NCI-H748 (cell line): ENCODE data around the gene SEC22A.

Source experiments
- DNase-seq: peaks from one replicate; lab custom pipeline; 2025; ENCODE audit not compliant: unreplicated experiment; lab: John Stamatoyannopoulos, UW

SEC22A gene

DNA sequence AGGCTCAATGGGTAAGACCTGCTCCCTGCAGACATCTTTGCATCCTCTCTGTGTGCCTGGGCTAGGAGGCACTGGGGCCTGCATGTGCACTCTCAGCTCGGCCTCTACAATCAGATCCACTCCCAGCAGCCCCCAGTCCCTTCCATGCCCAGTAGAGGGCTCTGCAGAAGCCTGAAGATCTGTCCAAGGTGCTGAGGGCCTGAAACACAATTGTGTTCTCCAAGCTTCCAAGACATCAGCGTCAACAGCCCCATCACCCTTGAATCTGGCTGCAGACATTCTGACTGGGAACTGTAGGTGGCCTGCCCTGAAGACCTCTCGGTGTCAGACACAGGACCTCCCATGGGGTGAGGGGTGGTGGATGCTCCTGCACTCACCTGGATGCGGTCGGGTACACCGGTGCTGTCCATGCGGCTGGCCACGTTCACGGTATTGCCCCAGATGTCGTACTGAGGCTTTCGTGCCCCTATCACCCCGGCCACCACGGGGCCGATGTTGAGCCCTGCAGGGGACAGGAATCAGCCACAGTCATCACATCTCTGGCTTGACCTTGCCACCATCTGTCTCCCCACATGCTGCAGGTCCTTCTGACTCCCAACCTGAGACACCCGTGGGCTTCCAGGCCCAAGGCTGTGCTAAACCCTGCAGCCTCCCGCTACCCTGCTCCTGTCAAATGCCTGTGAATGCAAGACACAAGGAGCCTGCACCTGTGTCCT is 84.7 kb downstream of the SEC22A start:
- no peak for DNase-seq

DNA sequence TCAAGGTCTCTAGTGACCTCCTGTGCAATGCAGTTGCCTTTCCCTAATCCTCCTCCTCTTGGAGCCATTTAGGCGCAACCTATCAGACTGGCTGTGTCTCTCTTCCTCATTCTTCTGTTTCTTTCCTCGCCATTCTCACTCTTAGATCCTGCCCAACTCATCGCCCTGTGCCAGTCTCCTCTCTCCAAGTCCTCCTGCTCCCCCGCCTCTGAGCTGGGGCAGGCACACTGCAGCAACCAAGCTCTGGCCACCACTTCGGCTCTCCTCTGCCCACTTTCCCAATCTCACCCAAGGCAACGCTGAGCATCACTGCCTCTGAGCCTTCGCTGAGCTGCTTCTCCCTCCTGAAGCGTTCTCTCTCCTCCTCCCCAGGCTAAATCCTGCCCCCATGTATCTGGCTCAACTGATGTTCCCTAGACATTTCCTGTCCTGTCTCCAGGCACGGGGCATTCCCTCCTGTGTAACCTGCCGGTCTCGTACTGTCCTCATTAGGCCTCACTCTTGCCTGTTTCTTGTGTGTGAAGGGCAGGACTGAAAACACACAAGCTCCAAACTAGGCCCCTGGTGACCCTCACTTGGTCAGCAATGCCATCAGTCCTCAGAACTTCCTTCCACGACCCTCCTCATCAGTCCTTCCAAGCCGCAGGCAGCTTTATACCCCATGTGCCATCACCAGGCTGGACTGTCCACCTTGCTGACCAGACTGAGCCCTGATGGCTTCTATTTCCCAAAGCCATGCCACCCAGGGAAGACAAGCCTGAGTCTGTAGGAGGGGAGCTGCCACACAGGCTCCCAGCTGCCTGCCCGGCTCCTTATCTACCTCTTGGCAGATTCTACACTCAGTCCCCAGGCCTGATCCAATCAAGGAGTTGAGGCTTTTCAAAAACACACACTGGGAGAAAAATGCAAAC is 85.6 kb downstream of the SEC22A start:
- no peak for DNase-seq

DNA sequence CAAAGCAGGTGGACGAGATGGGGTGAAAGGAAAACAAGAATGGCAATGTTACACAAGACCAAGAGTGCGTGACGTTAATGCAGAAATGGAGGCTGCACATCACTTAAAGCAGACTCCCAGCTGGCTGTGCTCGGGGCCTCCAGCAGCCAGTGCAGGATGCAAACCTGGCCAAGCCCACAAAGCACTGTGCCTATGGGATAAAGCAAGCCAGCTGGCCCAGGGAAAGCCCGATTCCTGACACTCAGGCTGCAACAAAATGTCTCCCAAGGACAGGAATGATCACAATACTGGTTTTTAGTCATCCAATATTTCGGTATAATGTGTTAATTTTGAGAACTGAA is 86.2 kb downstream of the SEC22A start:
- no peak for DNase-seq

DNA sequence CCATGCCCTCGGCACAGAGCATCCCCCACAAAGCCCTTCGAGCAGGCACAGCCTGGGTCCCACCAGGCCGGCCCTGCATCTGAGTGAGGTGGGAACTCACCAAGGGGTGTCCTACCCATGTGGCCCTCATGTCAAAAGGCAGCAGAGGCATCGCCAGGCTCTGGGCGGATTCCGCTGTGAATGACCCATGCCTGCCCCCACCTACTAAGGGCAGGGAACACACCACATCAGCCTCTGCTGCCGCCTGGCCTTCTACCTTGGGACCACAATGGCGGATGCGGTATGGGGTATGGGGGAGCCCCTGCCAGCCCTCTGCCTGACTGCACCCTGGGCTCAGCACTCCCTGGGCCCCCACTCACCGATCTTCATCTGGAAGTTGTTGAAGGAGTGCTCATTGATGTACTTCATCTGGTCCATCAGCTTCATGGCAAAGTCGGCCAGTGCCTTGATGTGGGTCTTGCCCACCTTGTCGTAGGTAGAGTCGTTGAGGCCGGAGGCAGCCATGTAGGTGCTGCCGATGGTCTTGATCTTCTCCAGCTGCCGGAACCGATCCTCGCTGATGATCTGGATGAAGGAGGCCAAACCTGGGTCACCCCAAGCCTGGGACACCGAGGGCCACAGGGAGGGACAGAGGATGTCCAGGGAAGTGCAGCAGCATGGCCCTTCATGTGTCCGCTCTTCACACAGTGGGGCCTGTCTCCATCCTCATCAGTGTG is 87.8 kb downstream of the SEC22A start:
- no peak for DNase-seq

DNA sequence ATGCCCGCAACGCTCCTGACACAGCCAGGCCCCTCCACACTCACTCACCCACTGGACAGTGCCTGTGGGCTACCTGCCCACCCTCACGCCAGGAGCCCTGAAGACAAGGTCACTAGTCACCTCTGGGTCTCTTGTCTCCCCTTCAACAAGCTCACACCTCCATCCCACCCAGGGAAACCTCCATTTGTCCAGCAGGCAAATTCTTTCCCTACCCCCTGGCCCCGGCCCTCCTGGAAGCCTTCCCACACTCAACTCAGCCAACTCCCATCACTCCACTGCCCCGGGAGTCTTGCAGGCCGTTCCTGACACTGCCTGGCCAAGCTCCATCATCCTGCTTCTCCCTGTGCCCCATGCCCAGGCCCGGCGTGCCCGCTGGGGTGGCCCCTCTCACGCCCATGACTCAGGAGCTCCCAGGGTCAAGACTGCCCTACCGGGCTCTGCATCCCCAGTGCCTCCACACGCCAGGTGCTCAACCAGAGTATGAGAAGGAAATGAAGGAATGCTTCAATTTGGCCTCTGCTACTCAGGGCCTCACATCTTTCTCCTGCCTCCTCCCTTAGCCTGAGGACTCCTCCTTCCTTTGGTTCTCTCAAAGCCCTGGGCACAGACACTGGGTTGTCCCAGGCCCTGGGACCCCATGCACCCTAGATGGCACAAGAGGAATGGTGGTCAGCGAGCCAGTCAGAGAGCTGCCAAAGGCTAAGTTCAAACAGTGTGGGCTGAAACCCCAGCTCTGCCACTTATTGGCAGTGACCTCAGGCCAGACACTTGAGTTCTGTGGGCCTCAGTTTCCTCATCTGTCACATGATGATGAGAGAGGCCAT is 88.6 kb downstream of the SEC22A start:
- no peak for DNase-seq

DNA sequence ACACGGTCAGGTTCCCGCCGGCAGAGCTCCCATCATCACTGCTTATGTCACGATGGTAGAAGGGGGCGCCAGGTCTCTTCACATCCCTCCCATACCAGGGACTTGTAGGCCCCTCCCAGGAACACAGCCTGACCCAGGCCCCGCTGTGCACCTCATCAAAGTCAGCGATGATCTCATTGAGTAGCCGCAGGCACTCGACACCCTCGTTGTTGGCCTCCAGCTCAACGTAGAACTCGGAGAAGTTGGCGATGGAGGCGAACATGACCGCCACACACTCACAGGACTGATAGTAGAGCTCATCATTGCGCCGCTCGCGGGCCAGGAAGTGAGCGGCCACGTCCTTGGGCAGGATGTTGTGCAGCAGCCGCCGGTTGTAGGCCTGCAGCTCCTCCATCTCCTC is 89.2 kb downstream of the SEC22A start:
- no peak for DNase-seq

DNA sequence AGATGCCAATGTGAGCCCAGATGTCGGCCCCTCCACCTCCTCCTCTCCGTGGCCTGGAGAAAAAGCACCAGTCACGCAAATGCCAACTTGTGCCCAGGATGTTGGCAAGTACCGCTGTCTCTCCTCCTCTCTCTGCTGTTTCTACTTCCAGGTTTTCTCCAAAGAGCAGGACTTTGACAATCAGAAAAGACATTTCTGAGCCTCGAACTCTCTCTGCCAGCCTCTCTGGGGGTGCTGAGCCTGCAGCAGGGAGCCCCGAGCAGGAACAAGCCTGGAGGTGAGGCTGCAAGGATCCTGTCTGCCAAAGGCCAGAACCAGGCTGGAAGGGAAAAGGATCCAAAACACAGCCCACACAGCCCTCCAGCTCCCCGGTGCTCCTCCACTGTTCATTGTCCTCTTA is 89.7 kb downstream of the SEC22A start:
- no peak for DNase-seq

DNA sequence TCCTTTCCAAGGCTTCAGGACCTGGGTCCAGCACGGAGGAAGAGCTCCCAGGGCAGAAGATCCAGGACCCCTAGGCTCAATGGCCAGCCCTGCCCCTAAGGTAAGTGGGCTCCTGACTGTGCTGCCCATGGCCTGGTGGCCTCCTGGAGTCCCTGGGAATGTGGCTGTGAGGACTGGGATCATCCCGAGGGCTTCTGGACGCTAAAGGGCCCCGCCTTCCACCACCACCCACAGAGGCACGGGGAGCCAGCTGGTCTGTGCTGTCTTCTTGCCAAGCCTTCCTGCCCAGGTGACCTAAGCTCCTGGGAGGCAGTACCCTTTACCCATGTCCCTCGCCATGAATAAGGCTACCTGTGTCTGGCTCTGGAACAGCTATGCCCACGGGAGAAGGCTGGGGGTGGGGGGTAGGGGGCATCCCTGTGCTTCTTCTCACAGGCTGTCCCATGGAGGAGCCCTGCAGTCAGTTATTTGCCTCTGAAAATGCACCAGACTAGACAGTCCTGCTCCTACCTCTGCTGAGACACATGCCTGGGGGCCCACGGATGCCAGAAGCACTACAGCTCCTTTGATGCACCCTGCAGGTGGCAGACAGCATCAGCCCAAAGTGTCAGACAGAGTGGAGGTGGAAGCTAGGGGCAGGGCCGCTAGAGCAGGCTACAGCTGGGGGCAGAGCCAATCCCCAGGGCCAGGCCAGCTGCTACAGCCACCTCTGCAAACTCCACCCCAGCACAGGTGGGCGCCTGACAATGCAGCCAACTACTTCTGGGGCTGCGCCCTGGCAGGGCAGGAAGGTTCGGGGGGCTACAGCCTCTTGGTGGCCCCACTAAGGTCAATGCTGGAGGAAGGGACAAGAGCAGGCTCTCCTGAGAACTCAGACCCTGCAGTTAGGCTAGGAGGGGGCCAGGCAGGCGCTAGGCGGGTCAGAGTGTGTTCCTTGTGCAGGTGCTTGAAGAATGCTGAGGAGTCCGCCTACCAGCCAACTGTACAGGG is 90.9 kb downstream of the SEC22A start:
- no peak for DNase-seq

DNA sequence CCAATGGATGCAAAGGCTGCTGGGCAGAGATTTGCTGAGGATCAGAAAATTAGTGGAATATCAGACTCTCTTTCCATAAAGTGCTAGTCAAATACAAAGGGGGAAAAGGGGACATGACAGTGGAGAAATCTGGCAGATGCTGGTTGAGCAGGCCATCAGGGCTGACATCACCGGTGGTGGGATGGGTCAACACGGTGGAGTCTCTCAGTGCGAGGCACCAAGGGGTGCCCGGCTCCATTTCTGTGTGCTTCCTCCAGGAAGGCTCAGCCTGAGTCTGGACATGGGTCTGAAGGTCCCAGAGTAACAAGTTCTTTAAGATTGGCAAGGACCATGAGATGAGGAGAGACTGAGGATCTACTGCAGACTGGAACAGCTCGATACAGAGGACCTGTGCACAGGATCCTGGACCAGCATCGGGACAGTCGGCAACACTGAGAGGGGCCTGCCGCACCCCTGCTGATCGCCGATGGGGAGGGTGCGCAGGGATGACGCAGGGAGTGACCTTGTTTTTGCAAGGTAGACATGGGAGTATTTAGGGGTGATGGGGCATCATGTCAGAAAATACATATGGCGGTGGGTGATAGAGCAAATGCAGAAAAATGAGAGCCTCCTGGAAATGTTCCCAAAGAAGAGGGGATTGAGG is 92.7 kb downstream of the SEC22A start:
- no peak for DNase-seq

DNA sequence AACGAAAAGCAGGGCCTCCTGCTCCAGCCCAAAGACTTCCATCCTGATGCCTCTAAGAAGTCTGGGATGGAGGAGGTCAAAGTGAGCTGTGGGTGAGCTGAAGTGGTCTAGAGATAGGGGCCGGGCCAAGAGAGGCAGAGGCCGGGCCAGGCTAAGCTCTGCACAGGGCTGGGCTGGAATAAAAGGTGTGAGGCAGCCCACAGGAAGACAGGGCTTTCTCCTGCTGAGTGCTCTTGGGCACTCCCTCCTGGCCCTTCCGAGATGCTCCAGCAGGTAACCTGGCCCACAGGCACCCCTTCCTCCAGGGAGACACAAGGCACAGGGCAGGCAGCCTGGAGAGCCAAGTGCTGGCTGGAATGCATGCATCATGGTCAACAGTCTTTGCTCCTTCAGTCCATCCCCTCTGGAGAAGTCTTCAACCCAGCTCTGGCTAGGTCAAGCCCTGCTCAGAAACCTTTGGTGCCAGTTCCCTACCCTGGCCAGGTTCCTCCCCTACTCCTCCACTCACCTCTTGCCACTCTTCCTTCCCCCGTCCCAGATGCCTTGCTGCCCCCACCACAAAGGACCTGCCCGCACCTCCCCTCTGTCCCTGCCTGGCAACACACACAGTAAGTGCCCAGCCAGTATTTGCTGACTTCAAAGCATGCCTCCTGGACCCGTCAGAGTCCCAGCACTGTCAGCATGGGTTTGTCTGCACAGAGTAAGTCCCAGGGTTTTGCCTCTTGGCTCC is 93.6 kb downstream of the SEC22A start:
- DNase-seq: no peak

DNA sequence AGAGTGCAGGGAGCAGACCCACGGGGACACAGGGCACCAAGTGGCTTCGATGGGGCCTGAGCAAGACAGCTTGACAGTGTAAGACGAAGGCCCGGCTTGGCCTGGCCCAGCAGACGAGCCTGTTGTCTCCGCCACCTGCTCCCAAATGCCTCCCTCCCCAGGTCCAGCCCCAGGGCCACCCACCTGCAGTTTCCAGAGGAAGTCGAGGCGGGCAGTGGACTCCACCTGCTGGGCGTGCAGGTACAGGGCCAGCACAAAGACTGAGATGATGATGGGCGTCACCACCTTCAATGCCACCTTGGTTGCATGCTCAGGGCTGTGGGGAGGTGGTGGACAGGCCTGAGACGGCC is 94.1 kb downstream of the SEC22A start:
- no peak for DNase-seq

DNA sequence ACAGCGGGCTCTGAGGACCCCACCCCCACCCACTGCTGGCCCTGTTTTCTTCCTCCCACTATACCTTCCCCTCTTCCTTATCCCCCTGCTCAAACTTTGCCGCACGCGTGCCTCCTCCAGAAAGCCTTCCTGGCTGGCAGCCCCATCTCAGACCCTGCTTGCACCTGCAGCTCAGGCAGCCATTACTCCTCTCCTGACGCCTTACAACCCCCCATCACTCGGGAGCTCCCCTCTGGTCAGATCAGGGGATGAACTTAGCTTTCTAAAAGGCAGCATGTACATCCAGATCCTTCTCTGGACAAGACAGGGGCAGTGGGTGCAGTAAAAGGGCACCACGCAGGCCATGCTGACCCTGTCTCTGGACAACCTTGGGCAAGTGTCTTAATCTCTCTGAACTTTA is 94.5 kb downstream of the SEC22A start:
- no peak for DNase-seq

DNA sequence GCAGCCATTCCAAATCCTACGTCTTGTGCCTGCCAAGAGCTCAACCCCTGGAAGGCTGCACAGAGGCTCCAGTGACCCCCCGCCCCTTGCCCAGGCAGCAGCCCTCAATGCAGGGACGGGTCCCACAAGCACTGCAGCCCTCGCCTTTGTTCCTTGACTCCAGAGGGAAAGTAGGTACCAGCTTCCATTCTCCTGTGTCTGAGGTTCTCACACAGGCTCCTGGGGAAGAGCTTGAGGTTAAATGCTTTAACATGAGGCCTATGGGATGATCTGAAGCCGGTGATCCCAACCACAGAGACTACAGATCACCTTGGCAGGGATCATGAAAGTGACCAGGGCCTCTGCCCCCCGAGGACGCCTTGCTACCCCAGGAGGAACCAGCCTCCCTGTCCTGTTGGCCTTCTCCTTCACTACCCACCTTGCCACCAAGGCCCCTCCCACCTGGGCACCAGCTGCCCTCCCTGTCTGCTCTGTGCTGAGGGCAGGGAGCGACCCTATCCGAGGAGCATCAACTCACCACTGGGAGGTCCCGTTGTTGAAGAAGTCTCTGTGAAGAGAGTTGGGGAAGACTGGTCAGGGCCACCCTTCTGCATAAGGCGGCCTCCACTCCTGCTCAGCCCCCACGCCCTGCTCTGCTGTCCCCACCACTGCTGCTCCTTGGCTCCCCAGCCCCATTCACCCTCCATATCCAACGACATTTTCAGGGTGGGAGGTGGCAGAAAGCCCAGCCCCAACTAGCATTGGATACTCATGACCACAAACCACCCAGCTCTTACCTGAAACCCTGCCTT is 95.3 kb downstream of the SEC22A start:
- no peak for DNase-seq

DNA sequence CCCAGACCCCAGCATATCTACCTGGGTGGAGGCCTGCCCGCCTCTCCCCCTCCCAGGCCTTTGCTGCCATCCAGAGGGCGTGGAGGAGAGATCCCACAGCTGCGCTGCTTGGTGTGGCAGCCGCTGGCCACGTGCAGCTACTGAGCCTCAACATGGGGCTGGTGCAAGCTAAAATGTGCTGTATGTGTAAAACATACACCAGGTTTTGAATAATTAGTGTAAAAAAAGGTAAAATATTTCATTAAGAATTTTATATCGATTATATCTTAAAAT is 95.8 kb downstream of the SEC22A start:
- peak; percentile 2 for DNase-seq

DNA sequence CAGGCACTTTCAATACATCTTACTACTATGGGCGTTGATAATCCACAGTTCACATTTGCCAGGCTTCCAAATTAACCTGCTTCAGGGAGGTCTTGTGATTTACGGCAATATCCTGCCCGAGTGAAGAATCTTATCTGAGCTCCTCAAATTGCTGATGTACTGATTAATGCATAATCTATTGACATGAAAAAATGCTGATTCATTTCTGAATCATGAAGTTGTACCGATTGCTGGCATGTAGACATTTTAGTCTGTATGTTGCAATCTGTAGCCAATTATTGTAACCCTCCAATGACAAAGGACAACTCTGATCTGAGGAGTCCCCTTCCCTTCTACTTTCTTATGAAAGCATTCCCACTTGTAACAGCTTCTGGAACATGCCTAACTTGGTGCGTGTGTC is 97.2 kb downstream of the SEC22A start:
- DNase-seq: no peak

DNA sequence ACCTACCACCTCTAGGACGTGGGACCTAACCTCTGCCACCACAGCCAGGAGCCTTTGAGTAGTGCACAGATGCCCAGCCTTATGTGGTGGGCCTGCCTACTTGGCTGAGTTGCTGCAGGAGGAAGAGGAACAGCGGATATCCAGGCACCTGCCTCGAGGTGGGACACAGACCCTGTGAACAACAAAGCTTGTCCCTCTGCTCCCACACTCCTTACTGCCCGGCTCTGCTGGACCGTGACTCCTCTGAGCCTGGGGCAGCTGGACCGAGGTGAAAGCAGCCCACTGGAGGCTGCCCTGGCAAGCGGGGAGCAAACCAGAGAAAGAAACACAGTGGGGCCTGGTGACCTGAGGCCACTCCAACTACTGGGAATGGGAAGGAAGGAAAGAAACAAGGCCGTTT is 97.8 kb downstream of the SEC22A start:
- DNase-seq: no peak

DNA sequence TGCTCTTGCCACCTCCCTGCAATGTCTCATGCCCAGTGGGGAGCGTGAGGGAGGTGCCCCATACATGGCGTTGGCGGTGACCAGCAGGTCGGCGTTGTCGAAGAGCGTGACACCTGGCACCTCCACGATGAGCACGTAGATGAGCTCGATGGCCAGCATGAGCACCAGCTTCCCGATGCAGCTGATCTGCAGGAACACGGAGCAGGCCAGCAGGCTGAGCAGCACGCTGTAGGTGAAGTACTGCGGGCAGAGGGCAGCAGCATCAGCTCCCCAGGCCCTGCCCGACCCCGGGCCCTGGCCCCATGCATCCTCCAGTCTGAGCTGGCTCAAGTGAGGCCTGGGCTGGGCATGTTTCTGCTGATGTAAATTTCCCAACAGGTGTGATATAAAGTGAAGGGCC is 98.3 kb downstream of the SEC22A start:
- no peak for DNase-seq

DNA sequence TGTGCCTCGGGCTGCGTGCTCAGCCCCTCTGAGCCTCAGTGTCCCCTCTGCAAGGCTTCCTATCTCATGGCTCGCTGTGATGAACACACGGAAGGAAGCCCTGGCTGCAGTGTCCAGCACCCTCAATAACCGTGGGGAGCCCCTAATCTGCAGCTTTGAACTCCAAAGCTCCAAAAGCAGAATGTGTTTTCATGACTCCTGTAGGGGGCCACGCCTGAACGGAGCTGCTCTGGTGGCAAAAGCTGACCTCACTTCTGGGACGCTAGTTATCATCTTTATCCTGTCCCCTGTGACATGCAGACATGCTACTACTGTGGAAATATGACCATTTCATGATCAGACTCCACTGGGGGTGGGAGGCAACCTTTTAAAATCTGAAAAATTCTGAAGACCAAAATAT is 98.8 kb downstream of the SEC22A start:
- no peak for DNase-seq
